Parathyroid adenoma (tissue), 2 donors: ENCODE results near the gene ZFX.

Experiments
- H2AFZ ChIP-seq: fragments of 300-600 bp; sonication (generic); one replicate; pipeline ENCODE4 v1.7.0; 2017; ENCODE audit warnings: antibody characterized with exemption, mild to moderate bottlenecking
- H3K27ac ChIP-seq: fragments of 300-600 bp; sonication (generic); one replicate; pipeline ENCODE4 v1.7.0; 2017
- H3K27me3 ChIP-seq: fragments of 300-600 bp; sonication (generic); one replicate; pipeline ENCODE4 v1.7.0; 2017; ENCODE audit warnings: low read length; ENCODE audit not compliant: control insufficient read depth, insufficient read depth
- H3K36me3 ChIP-seq: fragments of 300-600 bp; sonication (generic); one replicate; pipeline ENCODE4 v1.7.0; 2017; ENCODE audit warnings: low read length; ENCODE audit not compliant: control insufficient read depth, insufficient read depth
- H3K4me1 ChIP-seq: fragments of 300-600 bp; sonication (generic); one replicate; pipeline ENCODE4 v1.7.0; 2017; ENCODE audit warnings: control low read depth
- H3K4me2 ChIP-seq: fragments of 300-600 bp; sonication (generic); one replicate; pipeline ENCODE4 v1.7.0; 2017; ENCODE audit warnings: low read length
- H3K4me3 ChIP-seq: fragments of 300-600 bp; sonication (generic); one replicate; pipeline ENCODE4 v1.7.0; 2017; ENCODE audit warnings: low read depth, low read length
- H3K79me2 ChIP-seq: fragments of 300-600 bp; sonication (generic); one replicate; pipeline ENCODE4 v1.7.0; 2017; ENCODE audit warnings: control low read depth
- H3K9ac ChIP-seq: fragments of 300-600 bp; sonication (generic); one replicate; pipeline ENCODE4 v1.7.0; 2017; ENCODE audit warnings: mild to moderate bottlenecking
- H3K9me3 ChIP-seq: fragments of 300-600 bp; sonication (generic); one replicate; pipeline ENCODE4 v1.7.0; 2017; ENCODE audit warnings: low read length; ENCODE audit not compliant: control insufficient read depth
- CTCF ChIP-seq: fragments of 300-600 bp; sonication (generic); IDR thresholded peaks from one replicate; pipeline ENCODE4 v1.7.0; 2017; ENCODE audit warnings: antibody characterized with exemption, mild to moderate bottlenecking
- donor health status: primary hyperparathyroidism.

ZFX gene

GRCh38 chrX:24208496-24209240, 59.1 kb downstream of the ZFX start:
- Histone ChIP-seq H3K4me3 (no peak overlapping the region), H3K27ac (no peak overlapping the region), H3K79me2 (peaks cover 15% of the 10 kb centered on the region), H3K9me3 (no peaks in the 10 kb centered on the region), H3K4me2 (no peak overlapping the region), H3K27me3 (no peaks in the 10 kb centered on the region), H3K9ac (no peak overlapping the region), H3K36me3 (no peaks in the 10 kb centered on the region), H2AFZ (no peak overlapping the region), H3K4me1 (no peaks in the 10 kb centered on the region)
- TF ChIP-seq CTCF = no peak

- no peak for TF ChIP-seq CTCF
- peaks cover 11% of the 10 kb centered on the region for H3K79me2 ChIP-seq
- H3K9me3 ChIP-seq = no peaks in the 10 kb centered on the region
- no peak overlapping the region for H3K4me2 ChIP-seq
- no peaks in the 10 kb centered on the region for H3K36me3 ChIP-seq
- no peak overlapping the region for H3K9ac ChIP-seq
- H3K4me3 ChIP-seq = no peak overlapping the region
- H3K4me1 ChIP-seq = no peaks in the 10 kb centered on the region
- no peaks in the 10 kb centered on the region for H3K27me3 ChIP-seq
- no peak overlapping the region for H2AFZ ChIP-seq
- H3K27ac ChIP-seq = no peak overlapping the region
Observed at GRCh38 chrX:24210190-24210589, 60.7 kb downstream of the ZFX start.

- H3K4me3 ChIP-seq = no peak overlapping the region
- no peak for TF ChIP-seq CTCF
- H3K27ac ChIP-seq = no peak overlapping the region
- H3K9ac ChIP-seq = no peak overlapping the region
- H3K4me1 ChIP-seq = peaks cover 6% of the 10 kb centered on the region
- H3K27me3 ChIP-seq = no peaks in the 10 kb centered on the region
- no peaks in the 10 kb centered on the region for H3K9me3 ChIP-seq
- H2AFZ ChIP-seq = no peak overlapping the region
- no peak overlapping the region for H3K4me2 ChIP-seq
- H3K79me2 ChIP-seq = peaks cover 8% of the 10 kb centered on the region
- H3K36me3 ChIP-seq = no peaks in the 10 kb centered on the region
Observed at GRCh38 chrX:24214568-24214967, 65.0 kb downstream of the ZFX start.

GRCh38 chrX:24215272-24215671, 65.7 kb downstream of the ZFX start:
- Histone ChIP-seq H3K4me2 (no peak overlapping the region), H3K36me3 (no peaks in the 10 kb centered on the region), H3K9ac (no peak overlapping the region), H3K4me3 (no peak overlapping the region), H3K27ac (no peak overlapping the region), H3K27me3 (no peaks in the 10 kb centered on the region), H2AFZ (no peak overlapping the region), H3K79me2 (peaks cover 4% of the 10 kb centered on the region), H3K4me1 (peaks cover 6% of the 10 kb centered on the region), H3K9me3 (no peaks in the 10 kb centered on the region)
- TF ChIP-seq CTCF = no peak

GRCh38 chrX:24216037-24216436, 66.5 kb downstream of the ZFX start:
- Histone ChIP-seq H3K9me3 (no peaks in the 10 kb centered on the region), H3K4me1 (peaks cover 6% of the 10 kb centered on the region)

More at GRCh38 chrX:24216037-24216436, 66.5 kb downstream of the ZFX start:
- Histone ChIP-seq H3K9ac (no peak overlapping the region), H3K79me2 (peaks cover 4% of the 10 kb centered on the region), H3K36me3 (no peaks in the 10 kb centered on the region), H3K4me3 (no peak overlapping the region), H3K4me2 (no peak overlapping the region), H3K27ac (no peak overlapping the region), H2AFZ (no peak overlapping the region), H3K27me3 (no peaks in the 10 kb centered on the region)
- no peak for TF ChIP-seq CTCF
